Hepatocyte (in vitro differentiated cells): ENCODE results near the gene SAP30BP.

Experiments
- CTCF ChIP-seq: fragments of 200-600 bp; sonication (generic); IDR thresholded peaks from 2 replicates; pipeline ENCODE4 v1.5.1; 2016; ENCODE audit warnings: antibody characterized with exemption, mild to moderate bottlenecking; ENCODE audit not compliant: poor library complexity
- EZH2 ChIP-seq: fragments of 200-600 bp; sonication (generic); IDR thresholded peaks from 2 replicates; pipeline ENCODE4 v1.6.1; 2016; ENCODE audit warnings: antibody characterized with exemption, mild to moderate bottlenecking, borderline replicate concordance
- EZH2phosphoT487 ChIP-seq: fragments of 200-600 bp; sonication (generic); IDR thresholded peaks from one replicate; pipeline ENCODE4 v1.6.1; 2018; ENCODE audit warnings: antibody characterized with exemption, mild to moderate bottlenecking, low read depth, moderate library complexity; ENCODE audit not compliant: unreplicated experiment, severe bottlenecking

DNA sequence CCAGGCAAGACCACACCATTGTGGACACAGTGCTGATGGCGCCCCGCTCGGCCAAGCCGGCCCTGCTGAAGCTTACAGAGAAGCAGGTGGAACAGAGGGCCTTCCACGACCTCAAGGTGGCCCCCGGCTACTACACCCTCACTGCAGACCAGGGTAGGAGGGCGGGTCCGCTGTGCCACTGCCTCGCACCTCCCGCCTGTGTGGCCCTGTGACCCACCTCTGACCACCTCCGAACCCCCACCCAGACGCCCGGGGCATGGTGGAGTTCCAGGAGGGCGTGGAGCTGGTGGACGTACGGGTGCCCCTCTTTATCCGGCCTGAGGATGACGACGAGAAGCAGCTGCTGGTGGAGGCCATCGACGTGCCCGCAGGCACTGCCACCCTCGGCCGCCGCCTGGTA, 75.2 kb downstream of the SAP30BP start:
- no peak for TF ChIP-seq CTCF
- TF ChIP-seq EZH2phosphoT487, result no peak
- no peak for TF ChIP-seq EZH2
